NCI-H146 treated with DMSO at 0.1 percent for 48 hours (cell line): ENCODE data around the gene SLC66A1.

ENCODE experiments used
- DNase-seq: peaks from one replicate; lab custom pipeline; 2025; ENCODE audit not compliant: unreplicated experiment; lab: John Stamatoyannopoulos, UW

SLC66A1 gene

DNA sequence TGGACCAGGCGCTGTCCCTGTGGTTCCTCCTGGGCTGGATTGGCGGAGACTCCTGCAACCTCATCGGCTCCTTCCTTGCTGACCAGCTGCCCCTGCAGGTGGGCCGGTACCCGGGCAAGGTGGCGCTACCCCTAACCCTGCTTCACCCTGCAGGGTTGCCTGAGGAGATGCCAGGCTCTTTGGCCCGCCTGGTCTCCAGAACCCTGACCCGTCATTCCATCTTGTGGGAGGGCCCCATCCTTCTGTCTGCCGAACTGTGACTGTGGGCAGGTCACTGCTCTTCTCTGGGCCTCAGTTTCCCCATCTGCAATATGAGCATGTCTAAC, 12.5 kb downstream of the SLC66A1 start:
- no peak for DNase-seq

DNA sequence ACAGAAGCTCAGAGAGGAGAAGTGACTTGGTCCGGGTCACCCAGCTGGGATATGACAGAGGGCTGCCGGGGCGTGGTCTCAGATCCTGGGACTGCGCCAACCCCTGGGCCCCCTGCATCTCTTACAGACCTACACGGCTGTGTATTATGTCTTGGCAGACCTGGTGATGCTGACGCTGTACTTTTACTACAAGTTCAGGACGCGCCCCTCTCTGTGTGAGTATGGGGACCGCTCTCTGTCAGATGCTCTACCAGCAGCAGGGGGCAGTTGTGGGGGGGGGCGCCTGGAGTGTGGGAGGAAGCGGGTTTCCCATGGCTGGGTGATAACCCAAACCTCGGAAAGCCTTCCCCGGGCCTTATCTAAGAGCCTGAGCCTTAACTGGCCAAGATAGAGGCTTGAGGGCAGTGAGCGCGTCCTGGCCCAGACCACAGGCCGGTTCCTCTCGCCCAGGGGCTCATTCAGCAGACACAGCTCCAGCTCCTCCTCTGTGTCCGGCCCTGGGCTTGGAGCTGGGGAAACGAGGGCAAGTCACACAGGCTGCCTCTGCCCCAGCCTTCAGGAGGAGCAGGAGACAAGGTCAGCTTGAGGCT, 13.3 kb downstream of the SLC66A1 start:
- no peak for DNase-seq

DNA sequence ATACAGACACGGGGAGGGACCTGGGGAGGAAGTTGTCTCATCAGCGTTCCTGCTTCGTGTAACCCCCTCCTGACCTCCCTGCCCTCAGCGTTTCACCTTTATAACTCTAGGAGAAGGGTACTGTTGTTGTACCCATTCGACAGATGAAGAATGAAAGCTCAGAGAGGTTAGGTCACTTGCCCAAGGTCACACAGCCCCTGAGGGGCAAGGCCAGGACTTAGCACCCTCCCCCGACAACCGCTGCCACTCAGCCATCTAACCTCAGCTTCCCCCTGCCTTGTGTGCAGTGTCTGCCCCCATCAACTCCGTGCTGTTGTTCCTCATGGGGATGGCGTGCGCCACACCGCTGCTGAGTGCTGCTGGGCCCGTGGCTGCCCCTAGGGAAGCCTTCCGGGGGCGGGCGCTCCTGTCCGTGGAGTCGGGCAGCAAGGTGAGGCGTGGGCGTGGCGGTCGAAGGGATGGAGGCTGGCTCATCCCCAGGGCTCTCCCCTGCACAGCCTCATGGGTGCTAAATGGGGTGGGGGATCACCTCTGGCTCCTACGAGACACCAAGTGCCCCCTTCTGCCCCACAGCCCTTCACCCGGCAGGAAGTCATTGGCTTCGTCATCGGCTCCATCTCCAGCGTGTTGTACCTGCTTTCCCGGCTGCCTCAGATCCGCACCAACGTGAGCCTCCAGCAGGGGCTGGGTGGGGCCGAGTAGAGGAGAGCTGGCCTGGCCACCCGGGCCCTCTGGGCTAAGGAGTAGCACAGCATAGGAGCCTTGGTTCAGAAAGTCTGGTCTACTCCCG, 14.0 kb downstream of the SLC66A1 start:
- no peak for DNase-seq

DNA sequence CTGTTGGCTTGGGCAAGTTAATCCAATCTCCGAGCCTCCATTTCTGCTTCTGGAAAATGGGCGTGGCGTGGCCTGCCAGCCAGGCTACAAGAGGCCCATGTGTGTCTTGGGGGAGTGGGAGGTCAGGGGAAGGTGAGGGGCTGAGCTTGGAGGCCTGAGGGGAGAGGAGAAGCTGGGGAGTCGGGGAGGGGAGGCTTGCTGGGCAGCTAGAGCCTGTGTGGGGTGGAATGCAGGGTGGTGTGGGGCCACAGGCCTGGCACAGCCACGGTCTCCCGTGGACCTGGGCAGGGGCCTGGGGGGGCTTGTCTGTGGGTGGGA, 14.6 kb downstream of the SLC66A1 start:
- DNase-seq = no peak

DNA sequence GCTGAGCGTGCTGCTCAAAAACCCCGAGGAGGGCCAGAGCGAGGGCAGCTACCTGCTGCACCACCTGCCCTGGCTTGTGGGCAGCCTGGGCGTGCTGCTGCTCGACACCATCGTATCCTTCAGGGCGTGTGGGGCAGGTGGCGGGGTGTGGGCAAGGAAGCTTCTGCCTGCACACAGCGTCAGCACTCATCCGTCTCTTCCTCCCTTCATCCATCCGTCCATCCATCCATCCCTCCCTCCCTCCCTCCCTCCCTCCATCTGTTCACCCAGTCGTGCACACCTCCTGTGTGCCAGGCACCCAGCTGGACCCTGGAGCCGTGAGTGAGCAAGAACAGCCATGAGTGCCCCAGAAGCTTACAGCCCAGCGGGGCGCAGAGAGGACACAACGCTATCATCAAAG, 15.2 kb downstream of the SLC66A1 start:
- DNase-seq = no peak

DNA sequence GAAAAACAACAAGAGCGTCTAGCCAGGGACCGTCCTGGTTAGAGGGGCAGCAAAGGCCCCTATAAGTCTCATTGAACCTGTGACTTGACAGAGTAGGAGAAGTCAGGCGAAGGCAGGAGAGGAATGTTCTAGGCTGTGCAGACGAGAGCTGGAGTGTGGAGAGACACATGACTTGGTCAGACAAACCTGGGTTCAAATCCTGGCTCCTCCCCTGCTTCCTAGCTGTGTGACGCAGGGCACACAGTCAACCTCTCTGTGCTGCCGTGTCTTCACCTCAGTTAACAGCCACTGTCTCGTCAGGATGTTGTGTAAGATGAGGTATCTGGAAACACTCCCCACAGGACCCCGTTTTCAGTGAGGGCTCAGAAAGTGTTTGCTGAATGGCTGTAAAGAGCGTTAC, 15.6 kb downstream of the SLC66A1 start:
- DNase-seq = no peak

DNA sequence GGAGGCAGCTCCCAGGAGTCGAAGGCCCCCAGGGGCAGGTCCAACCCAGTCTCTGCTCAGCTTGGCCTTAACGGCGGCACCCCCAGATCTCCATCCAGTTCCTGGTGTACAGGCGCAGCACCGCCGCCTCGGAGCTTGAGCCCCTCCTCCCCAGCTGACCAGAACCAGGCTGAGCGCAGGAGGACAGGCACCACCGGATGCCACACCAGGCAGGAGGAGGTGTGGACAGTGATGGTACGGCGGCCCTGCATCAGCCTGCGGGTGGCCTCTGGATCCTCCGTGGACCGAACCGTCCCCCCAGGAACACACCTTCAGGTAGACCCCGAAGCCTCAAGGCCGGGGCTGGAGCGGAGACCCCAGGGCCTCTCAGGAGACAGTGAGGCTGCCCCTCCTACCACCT, 16.4 kb downstream of the SLC66A1 start:
- DNase-seq = no peak

DNA sequence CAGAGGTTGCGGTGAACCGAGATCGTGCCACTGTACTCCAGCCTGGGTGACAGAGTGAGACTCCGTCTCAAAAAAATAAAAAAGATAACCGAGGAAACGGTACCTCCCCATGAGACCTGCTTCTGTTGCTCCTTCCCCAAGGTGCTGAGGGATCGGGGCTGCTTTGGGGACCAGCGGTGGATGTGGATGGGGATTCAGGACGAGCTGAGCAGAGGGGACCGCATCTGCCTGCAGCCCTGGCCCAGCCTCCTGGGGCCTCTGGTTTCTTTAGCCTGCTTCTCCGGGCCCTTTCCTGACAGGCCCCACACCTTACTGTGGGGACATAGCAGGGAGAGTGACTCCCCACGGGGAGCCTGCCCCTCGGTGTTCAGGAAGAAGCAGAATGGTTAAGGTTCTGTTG, 17.1 kb downstream of the SLC66A1 start:
- no peak for DNase-seq

DNA sequence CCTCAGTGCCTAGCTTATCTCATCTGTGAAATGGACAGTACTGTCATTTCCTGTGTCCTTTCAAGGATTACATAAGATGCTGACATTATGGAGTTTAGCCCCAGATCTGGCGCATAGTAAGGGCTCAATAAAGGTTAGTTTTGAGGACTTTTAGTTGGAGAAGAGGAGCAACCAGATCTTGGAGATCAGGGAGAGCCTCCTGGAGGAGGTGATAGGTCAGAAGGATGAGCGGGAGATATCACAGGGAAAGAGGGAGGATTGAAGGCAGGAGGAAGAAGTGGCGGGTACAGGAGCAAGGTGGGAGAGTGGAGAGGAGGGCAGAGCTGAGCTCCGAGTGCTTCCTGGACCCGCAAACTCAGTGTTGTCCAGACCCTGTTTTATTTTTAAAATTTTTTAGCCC, 17.5 kb downstream of the SLC66A1 start:
- no peak for DNase-seq

DNA sequence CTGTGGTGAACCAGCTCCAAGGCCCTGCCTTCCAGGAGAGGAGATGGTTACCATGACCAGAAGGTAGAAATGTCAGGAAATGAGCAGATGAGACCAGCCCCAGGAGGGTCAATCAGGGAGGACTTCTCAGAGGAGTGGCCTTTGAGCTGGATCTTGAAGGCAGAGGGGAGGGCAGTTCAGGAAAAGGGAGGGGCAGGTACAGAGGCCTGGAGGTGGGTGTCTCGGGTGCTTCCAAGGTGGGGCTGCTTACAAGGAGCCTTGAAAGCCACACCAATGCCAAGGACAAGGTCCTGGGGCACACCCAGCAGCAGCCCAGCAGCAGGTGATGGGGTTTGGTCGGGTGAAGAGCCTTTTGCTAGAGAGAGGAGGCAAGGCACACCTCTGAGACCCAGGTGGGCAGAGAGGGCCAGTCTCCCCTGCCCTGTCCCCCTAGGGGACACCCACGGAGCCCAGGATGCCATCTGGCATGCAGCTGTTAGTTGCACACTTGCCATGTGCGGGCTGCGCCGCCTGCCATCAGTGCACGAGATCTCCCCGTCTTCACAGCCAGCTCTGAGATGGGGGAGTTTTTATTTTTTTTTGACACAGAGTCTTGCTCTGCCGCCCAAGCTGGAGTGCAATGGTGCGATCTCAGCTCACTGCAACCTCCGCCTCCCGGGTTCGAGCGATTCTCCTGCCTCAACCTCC, 18.5 kb downstream of the SLC66A1 start:
- DNase-seq = no peak

DNA sequence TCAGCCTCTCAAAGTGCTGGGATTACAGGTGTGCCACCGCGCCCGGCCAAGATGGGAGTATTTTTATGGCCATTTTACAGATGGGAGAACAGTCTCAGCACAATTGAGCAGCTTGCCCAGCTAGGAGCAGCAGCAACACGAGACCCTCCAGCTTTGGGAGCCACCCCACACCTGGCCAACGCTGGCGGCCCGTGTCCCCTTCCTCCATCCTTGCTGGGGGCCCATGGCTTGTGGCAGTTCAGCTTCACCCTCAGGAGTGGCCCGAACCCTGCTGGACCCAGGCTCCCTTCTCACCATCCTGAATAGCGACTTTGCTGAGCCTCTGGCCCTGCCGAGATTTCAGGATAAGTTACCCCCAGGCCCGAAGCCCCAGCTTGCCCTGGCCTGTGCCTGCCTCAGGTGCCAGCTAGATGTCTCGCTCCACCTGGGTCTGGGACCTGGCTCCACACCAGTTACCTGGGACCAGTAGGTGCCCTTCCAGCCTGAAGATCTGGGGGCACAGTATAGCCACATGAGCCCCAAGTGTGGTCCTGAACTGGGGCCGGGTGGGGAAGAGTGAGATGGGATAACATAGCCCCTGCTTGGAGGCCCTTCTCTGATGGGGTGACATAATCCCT, 19.2 kb downstream of the SLC66A1 start:
- DNase-seq = no peak

DNA sequence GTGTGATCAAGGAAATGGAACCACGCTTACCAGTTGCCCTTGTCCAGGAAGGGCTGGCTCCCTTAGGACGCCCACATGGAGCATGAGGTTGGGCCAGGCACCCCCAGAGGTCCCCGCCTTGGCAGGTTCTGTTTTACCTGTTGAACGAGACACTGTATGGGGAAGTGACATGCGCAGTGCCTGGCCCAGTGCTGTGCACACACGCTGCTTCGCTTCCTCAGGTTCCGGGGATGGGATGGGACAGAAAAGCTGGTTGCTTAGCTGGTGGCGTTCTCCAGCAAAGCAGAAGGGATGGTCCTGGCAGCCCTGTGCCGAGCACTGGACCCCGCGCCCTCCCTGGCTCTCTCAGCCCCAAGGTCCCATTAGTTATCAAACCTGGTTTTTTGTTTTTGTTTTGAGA, 20.7 kb downstream of the SLC66A1 start:
- no peak for DNase-seq

DNA sequence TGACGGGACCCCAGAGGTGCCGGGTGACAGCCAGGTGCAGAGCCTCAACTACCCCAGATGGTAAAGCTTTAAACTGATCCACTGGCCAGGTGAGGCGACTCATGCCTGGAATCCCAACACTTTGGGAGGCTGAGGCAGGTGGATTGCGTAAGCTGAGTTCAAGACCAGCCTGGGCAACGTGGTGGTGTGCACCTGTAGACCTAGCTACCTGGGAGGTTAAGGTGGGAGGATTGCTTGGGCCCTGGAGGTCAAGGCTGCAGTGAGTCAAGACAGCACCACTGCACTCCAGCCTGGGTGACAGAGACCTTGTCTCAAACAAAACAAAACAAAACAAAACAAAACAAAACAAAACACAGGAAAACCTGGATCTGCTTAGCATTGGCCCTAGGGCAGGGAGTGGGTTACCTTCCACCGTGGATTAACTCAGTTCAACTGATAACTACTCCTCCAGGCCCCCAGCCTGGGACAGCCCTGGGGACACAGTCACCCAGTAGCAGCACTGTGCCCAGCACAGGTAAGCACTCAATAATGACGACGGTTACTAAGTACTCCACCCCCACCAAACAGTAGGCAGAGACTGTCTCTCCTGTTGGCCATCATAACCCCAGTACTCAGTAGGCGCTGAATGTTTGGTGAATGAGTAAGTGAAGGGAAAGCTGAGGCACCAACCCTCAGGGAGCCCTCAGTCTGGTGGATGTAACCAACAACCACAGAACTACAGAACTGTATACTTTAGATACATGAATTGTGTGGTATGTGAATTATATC, 21.6 kb downstream of the SLC66A1 start:
- DNase-seq = no peak

DNA sequence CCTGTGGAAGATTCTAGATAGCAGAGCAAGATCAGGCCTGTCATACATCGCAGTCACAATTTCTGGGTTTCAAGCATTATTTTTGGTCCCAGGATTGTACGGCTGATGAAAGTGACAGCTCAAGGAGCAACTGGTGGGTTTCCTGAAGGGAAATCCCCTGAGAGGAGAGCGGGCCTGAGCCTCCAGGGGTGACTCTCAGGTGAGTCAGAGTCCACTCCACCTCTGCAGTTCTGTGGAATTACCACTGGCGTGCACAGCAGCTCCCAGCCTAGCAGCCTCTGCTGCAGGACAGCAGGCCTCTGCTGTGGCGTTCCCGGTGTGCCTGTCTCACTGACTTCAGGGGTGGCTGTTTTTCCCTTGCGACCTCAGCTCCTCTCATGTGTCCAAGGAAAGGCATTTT, 24.4 kb downstream of the SLC66A1 start:
- DNase-seq = no peak

DNA sequence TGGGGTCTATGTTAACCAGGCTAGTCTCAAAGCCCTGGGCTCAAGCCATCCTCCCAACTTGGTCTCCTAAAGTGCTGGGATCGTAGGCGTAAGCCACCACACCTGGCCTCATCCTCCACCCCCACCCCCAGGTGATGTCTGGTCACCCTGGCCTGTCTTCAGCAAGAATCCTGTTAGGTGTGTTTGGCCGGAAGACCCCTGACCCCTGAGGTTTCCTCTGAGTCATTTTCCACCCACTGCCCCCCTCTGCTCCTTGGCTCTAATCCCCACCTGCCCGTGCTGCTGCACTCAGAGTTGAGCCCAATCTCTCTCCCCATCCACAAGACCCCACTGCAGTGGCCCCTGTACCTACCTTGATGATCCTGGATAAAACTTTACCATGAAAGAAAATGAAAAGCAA, 25.2 kb downstream of the SLC66A1 start:
- no peak for DNase-seq

DNA sequence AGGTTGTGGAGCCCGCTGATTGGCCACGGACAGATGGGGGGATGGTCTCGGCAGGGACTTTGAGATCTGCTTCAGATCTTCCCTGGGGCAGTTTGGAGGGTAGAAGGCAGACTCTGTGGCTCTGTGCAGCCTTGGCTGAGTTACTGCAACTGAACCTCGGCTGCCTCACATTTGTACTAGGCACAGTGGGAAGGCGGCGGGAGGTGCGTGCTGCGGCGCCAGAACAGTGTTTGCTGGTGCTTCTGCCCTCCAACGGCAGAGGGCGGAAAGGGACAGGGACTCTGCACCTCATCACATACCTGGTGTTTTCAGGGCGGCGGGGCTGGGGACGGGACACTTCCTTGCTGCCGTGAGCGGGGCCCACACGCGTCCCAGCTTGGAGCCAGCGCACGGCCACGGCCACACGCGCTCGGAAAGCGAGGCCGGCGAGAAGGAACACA, 26.2 kb downstream of the SLC66A1 start:
- DNase-seq = no peak

DNA sequence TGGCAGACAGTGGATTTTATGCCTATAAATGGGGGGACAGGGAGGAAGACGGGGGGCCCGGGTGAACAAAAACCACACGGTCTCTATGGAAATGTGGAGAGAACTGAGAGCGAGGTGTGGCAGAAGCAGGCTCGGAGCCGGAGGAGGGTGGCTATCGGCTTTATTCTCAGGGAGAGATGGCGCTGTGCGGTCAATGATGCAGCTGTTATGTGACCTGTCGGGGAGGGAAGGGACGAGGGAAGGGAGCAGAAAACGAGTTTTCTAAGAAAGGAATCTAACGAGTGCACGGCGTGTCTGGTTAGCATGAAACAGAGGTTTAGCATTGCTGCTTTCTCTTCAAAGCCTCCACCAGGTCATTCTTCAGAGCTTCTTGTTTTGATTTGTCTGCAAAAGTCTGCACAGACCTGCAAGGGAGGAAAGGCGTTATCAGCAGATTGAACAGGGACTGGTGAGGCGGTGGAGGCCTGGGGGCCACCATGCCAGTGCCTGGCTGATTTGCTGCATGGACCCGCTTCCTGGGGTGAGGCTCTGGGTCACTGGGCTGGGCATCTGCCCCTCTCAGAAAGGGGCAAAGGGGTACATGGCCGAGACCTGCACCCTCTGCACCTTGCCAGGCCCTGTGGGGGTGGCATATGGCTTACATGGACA, 27.2 kb downstream of the SLC66A1 start:
- DNase-seq = no peak

DNA sequence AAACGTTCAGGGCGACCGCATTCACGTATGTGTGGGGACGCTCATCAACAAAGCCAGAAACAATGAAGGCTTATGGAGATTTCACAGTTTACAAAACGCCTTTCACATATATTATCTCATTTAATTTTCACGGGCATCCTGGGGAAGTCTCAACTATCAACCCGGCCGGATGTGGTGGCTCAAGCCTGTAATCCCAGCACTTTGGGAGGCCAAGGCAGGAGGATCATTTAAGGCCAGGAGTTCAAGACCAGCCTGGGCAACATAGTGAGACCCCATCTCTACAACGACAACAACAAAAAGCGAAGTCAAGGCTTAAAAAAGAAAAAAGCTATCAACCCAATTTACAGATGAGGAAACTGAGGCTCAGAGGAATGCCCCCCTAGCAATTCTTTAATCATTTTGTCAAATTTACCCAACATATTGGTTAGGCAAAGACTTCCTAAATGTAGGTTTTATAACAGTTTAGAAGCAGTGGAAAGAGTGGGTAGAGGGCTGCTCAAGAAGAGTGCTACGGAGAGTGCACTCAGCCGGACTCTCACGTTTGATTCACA, 28.3 kb downstream of the SLC66A1 start:
- DNase-seq = no peak

DNA sequence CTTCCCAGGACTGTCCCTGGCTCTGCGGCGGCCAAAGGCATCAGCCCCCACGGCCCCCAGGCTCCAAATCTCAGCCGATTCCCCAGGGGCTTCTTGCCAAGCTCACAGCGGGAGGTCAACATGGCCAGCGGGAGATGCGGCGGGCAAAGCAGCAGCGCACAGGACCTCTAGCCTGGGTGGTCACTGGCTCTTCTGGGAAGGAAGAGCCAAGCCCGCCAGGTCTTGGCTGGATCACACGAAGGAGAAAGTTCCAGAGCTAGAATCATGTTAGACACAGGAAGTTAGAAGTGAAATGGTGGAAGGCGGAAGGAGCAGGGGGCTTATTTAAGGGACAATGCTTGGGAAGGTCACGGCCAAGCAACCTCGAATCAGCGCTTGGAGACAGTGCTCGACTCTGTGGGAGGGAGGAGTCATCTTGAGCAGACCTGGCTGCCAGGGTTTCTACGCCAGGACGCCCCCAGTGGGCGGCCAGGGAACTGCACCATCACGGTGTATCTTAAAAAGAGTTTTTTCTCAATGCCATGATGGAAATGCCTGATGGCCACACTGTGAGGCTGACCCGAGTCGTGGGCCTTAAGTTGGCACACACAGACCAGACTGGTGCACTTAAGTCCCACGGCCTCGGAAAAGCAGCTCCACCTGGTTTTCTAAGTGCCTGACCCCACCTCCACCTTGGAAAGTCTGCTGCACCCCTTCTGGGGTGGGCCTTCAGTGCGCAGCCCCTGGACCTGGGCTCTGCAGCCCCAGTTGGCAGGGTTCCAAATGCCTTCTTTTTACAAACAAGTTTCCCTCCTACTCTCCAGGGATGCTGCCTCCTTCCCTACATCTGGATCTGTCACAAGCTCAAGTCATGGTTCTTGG, 29.3 kb downstream of the SLC66A1 start:
- DNase-seq = peak; percentile 1
